IPS DF 4.7 (cell line): ENCODE measurements around the gene DMD.
"Not testable (repeated sequence)": the region's sequence is repeated elsewhere in the genome, so short reads cannot be mapped to it uniquely, and the experiment has no call there.

Experiments used
- DNase-seq: peaks from one replicate; pipeline ENCODE4 v3.0.0-alpha.2; 2013; ENCODE audit warnings: low spot score; ENCODE audit errors: extremely low read depth

DMD gene

DNA sequence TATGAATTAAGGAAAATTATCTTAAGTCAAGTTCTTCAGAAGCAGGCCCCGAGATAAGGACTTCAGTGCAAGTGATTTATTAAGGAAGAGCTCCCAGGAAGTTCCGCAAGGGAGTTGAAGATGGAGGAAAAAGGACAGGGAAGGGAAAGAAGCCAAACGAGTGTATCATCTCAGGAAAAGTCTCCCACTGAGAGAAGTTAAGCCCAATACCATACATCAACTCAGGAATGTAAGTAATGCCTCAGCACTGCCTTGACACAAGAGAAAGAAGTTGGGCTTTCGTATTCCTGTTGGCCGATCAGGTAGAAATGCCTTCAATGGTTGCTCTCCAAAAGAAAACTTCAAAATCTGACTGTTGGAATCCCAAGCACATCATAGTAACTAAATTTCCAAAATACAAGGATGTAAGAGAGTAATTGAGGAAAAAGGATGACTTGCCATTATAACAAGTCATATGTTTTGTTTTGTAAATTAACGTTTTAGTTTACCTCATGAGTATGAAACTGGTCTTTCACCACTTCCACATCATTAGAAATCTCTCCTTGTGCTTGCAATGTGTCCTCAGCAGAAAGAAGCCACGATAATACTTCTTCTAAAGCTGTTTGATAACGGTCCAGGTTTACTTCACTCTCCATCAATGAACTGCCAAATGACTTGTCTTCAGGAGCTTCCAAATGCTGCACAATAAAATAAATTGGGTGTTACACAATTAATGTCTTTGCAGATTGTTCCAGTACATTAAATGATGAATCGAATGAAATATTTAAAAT is 566.7 kb downstream of the DMD start:
- DNase-seq = no peak

DNA sequence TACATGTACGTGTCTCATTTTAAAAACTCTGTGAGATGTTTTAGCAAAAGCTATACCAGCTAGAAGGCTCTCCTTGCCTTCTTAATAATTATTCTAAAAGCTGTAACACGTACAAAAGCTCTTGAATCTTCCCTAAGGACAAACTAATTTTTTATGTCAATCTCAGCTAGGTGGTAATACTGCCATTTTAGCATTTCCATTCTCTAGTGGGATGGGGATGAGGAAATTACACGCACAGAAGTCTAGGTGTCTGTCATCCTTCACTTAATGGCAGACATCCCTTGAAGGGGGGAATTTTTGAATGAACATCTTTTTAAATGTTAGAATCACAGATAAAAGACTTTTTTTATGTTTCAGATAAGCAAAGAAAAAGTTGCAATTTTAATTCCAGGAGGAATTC is 569.1 kb downstream of the DMD start:
- no peak for DNase-seq

DNA sequence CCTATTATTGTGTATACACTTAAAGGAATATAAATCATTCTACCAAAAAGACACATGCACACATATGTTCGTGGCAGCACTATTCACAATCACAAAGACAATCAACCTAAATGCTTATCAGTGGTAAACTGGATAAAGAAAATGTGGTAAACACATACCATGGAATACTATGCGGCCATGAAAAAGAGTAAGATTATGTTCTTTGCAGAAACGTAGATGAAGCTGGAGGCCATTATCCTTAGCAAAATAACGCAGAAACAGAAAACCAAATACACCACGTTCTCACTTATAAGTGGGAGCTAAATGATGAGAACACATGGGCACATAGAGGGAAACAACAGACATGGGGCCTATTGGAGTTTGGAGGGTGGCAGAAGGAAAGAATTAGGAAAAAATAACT is 593.2 kb downstream of the DMD start:
- DNase-seq = no peak

DNA sequence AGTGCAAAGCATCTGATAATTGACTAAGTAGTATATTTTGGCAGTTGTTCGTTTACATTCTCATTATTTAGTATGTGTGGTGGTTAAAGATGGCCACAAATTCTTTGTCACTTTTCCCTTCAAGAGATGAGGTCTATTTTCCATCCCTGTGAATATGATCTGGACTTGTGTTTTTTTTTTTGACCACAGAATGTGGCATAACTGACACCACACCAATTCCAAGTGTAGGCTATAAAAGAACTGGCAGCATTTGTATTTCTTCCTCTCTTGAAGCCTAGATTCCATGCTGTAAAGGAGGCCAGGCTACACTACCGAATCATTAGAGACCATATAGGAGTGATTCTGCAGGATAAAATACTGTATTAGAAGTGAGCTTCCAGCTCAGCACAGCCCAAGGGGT is 596.6 kb downstream of the DMD start:
- no peak for DNase-seq

DNA sequence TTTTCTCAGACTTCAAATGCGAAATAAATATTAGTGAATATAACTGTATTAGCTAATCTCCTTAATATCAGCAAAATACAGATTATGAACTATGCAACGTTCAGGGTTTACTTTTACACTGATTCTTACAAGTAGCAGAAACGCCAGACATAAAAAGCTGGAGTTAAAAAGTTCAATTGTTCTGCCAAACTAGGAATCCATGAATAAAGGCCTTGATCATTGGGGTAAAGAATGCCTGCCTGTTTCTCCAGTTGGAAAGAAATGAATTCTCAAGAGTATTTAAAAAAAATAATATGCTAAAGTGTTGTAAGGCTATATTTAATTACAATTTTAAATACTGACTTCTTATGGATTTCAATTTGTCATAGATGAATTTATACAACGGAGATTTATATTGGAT is 612.2 kb downstream of the DMD start:
- DNase-seq = no peak

DNA sequence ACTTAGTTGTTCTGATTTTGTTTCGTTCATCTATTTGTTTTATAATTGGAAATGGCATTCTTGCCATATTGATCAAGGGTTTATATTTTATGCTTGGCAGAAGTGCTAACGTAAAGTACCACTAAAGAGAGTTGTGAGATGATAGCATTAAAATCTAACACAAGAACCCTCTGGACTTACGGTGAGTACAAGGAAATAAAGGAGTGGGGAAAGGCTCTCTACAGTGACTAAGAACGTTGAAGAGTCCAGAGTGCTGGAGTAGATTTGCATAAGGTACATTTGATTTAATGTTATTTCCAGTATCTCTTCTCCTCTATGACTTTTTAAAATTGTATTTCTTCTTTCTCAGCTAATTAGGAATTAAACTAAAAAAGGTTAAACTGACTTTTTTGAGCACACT is 612.6 kb downstream of the DMD start:
- DNase-seq = no peak

DNA sequence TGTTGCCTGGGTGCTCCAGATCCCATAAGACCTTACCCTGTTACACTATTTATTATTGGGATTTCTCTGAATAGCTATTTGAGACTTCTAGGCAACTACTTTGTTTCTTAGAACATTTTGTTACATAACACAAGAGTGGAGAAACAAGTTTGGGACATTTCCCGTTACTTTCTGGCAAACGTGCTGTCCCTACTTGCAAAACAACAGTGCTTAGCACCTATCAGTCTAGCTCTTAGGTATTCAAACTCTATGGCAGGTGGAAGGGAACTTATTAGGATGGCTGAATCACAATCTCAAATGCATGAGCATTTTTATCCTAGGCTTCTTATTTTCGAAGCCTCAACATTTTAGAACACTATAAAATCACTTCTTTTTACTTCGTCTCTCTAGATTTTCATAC is 613.6 kb downstream of the DMD start:
- no peak for DNase-seq

DNA sequence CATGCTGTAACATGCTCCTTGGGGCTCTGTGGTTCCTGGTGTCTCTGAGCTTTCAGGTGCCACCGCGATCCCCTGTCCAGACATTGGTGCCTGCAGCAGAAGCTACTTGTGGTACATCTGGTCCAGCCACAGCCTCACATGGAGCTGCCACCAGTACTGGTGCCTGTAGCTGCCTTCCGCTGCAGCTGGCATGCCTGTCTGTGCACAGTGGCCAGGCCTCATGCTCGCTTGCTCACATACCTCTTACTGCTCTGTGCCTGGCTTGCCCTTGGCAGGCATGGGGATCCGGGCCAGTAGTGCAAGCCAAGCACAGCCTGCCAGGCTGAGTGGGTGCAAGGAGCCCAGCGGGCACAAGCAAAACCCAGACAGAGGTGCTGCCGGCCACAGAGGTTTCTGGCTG is 618.6 kb downstream of the DMD start:
- DNase-seq = no peak

DNA sequence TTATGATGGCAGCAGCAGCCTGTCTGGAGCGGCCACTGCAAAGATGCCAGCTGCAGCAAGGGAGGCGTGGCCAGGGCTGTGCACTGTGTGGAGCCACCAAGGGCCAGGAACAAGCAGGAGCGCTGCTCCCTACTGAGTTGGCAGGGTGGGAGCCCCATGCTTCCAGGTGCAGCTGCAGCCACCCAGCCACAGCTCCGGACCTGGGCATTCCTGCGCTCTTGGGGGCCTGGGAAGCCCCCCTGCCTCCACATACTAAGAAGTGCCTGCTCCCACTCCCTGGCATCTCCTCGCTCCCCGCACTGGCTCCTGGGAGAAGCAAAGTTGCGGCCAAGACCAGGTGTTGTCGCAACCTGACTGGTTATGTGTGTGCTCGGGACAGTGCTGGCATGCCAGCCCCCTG is 619.8 kb downstream of the DMD start:
- DNase-seq = no peak

DNA sequence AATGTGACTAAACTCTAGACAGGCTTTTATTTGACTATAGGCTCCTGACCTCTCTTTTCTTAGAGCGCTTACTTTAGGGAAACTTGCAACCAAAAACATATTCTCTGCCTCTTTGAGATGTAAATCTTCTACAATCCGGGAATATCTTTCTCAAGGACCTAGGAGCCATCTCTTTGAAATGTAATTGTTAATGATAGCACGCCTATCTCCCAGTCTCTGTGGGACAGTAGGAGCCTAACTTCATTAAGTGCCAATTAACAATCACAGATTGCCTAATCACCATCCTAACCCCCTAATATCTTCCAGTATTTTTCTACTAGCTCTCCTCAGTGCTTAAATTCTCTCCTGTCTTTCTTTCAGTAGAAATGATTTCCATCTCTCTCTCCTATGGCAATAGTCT is 628.6 kb downstream of the DMD start:
- no peak for DNase-seq

DNA sequence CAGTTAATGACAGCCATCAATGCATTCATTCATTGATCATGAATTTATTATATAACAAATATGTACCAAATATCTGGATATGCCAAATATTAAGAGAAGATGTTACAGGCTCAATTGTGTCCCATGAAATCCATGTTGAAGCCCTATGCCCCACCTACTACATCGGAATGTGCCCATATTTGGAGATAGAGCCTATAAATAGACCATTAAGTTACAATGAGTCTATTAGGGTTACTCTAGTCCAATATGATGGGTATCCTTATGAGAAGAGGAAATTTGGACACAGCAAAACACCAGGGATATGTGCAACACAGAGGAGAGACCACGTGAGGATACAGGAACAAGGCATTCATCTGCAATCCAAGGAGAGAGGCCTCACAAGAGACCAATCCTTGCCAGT is 634.5 kb downstream of the DMD start:
- no peak for DNase-seq

DNA sequence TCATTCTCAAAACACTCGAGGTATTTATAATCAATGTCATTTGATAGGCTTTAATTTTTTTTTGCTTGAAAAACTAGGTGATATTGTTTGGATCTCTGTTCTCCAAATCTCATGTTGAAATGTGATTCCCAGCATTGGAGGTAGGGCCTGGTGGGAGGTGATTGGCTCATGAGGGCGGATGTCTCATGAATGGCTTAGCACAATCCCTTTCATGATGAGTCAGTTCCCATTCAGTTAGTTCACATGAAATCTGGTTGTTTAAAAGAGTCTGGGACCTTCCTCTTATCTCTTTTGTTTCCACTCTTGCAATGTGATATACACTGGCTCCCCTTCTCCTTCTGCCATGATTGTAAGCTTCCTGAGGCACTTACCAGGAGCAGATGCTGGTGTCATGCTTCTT is 638.7 kb downstream of the DMD start:
- no peak for DNase-seq

DNA sequence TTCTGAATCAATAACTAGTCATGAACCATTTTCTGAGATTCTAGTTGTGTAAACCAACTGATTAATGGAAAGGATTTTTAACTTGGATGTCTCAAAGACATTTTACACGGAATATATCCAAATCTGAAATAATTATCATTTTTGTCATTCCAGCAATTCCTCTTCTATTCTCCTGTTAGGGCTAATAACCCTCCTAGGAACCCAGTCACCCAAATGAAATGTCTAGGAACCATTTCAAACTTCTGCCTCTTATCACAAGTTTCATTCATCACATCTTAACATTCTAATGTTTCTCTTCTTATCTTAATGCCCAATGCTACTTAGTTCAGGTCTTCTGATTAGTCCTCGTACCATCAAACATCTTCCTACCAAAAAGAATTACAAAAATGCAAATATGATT is 639.8 kb downstream of the DMD start:
- no peak for DNase-seq

DNA sequence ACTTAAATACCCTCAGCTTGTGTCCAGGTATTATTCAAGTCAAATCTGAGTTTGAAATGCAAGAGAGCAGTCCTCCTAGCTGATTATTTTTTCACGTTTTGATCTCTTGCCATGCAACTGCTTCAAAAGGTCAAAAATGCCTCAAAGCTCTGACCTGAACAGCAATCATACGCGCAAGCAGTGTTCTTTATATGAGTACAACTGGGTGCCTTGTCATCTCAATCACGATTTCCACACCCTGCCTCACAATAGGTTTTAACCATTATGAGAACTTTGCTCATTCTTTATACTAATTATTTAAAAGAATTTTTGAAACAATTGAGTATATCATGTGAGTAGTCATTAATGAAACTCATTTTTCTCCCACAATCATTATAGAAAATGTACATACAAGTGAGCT is 649.1 kb downstream of the DMD start:
- no peak for DNase-seq

DNA sequence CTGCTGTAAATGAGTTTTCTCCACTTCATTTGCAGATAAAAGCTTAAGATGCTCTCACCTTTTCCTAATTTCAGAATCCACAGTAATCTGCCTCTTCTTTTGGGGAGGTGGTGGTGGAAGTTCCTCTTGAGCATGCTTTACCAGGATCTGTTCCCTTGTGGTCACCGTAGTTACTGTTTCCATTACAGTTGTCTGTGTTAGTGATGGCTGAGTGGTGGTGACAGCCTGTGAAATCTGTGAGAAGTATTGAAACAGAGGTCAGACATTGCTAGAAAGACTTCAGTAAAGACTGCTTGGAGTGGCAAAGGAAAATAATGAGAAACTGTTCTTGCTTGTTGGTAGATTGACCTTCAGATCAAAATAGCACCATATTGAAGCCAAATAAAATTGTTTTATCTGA is 666.2 kb downstream of the DMD start:
- no peak for DNase-seq

DNA sequence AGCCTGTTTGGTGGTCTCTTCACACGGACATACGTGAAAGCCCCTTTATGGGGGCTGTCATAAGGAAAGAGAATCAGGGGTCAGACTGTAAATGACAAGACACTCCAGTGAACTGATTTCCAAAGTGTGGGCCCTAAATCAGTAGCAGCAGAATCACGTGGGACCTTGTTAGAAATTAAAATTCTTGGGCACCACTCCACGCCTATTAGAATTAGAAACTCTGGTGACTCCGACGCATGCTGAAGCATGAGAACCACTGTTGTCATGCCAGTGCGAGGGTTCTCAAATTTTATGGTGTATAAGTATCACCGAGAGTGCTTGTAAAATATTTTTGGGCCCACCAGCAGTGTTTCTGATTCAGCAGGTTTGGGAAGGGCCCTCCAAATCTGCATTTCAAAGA is 672.8 kb downstream of the DMD start:
- no peak for DNase-seq

DNA sequence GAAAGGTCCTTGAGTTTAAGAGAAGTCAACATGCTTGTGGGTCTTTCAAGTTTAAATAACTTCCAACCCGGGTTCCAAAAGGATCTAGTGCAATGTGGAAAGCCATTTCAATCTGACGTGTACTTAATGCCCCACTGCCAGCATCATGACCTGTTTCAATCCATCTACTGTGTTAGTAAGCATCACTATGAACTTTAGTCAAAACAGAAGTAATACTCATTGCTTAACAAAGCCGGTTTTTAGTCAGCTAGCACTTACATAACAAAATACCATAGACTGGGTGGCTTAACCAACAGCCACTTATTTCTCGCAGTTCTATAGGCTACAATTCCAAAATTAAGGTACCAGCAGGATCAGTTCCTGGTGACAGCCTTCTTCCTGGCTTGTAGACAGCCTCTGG is 677.5 kb downstream of the DMD start:
- no peak for DNase-seq

DNA sequence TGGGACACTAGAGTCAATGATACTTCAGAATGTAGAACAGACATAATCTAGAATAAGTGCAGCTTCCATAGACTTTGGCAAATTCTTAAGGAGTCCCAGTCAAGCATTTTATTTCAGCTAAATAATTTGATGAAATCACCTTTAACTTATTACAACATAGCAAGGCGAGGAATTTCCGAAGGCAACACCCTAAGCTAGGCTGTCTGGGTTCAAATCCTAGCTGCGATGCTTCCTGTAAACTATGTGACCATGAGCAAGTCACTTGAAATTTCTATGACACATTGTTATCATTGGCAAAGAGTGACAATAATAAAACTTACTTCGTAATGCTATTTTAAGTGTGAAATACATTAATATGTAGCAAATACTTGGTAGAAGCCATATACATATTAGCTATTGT is 679.1 kb downstream of the DMD start:
- DNase-seq = no peak

DNA sequence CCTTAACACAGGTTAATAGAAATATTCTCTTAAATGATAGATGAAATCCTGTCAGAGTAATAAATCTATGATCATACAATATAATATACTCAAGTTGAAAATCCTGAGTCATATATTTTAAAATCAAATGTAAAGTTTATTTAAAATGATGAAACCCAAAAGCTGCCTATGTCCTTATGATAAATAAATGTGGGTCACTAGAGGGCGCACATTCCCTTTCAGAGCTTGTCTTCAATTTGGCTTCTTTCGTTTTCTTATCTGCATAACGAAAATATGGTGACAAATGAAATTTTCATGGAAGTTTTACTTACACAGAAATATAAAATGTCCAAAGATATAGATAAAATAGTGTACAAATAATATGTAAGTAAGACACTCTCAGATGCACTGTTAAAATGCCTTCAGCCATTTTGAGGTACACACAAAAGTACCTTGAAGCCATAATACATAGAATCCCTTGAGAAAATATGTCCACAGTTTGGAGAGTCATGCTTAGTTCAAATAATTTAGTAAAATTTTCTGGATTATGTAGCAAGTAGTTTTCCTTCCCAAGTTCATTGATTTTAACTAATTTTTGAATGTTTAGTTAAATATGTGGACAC is 680.4 kb downstream of the DMD start:
- DNase-seq = peak; percentile 5

DNA sequence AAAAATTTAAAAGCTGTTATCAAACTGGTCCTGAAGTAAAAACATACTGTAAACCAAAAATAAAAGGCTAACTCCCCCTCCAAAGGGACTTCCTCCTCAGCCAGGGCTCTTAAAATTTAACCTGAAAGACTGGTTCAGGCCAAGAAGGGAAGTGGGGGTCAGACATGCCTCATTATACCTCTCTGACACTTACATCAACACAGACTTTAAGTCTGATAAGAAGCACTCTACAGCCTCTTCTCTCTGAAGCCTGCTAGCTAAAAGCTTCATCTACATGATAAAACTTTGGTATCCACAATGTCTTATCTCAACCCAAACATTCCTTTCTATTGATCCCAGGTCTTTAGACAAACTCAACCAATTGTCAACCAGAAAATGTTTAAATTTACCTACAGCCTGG is 682.9 kb downstream of the DMD start:
- not testable (repeated sequence) for DNase-seq

DNA sequence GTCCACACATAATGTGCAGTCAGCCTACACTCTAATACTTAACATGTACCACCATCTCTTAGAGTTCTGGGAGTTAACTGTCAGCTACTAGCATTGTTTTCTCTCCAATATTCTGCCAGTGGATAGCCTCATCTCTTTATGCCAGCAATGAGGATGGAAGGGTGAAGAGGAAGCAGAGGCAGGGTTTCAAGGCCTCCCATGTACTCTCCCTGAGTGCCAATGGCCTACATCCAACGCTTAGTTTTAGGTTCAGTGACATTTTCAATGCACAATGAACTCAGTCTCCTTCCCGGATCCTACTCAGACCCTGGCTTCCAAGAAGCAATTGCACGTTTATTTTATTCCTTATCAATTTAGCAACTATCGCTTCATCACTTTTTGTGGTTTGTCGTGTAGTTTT is 686.1 kb downstream of the DMD start:
- DNase-seq = no peak

DNA sequence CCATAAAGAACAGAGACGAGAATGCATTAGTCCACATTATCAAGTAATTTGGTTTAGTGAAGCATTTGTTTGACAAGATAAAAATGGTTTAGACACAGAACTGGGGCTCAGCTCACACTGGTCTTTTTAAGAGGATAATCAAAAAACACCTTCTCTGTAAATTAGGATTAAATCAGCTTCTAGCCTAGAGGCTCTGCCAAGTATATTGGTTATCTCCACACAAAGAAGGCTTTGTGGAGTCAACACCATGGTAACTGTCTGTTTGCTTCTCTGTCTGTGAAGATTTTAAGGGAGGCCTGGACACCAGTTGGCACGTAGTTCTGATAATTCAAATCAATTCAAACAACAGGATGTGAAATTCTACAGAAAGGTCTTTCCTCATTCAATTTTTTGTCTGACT is 687.0 kb downstream of the DMD start:
- DNase-seq = no peak

DNA sequence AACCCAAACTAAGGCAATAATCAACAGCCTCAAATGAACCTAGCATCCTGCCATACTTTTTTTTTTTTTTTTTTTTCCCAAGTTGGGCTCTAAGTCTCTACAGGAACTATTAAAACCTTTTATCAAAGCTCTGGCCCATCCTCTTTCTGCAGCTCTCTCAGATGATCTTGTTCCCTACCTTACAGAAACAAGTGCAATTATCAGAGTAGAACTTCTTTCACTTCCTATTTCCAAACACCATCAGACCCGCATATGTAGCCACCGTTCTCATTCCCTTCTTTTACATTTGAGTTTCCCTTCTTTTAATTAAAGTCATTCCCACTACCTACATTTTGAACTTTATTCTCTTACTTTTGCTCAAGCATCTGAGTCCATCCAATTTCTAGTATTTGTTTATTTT is 690.6 kb downstream of the DMD start:
- DNase-seq = no peak

DNA sequence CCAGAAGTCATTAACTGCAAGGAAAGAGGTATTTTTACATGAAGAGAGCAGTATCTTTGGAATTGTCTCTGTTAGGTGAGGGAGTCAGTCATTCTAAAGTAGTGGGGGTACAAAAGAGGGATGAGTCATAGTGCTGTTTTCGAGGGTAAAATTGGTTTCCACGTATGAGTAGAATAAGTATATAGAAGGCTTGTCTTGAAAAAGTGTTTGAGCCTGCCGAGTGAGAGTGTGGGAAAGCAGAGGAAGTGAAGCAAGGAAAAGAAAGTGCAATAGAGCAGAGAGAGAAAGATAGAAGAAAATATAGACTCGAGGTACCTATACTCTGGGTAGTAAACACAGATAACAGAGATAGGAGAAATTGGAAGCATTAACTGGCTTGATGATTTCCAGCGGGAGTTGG is 696.4 kb downstream of the DMD start:
- DNase-seq = no peak
